ENCODE results near the gene TRMT10B.

GRCh38 chr9:37776328-37776727 is 22.7 kb downstream of the TRMT10B start:
- TF ChIP-seq CTCF (IDR thresholded peaks at IDR 0.05) (no peak), POLR2A (IDR thresholded peaks at IDR 0.05) (no peak)

Measured in sigmoid colon (tissue), 3 donors.